ENCODE measurements around the gene PAX6. TPM values are rescaled to one million over a fixed set of nuclear protein-coding genes. Genes with fewer than 3 reads are reported as not detected.

The PAX6 gene
- total RNA-seq, 1 donor from 2014 or later, result not detected

DNA sequence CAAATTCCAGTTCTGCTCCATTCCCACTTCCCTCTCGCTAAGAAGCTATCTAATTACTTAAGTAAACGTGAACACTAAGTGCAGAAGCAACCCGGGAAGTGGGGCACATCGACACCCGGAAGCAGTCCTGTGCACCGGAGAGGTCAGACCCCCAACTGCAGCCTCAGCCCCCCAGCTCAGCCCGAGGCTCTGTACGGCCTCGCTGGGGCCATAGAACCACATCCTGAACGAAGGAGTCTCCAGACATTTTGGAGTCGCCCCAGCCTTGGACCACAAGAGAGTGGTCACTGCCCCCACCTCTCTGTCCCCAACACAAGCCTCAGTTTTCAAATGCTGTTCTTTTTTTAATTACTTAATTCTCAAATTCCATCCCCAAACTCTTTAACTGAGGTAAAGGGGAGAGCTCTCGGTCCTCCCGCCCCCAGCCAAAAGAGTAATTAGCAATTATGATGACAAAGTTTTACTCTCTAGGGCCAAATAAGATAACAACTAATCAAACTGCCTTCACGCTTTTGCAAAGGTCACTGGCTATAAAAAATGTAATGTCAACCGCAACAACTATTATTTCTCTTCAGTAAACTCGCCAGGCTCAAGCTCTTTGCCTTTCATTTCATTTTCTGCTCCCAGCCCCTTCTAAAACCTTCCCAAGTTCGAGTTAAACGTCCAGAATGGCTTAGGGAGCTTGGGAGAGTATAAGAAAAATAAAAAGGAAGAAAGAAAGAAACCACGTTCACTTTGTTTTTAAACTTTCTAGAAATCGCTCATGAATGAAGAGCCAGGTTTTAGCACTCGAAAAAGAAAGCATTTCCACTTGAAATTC is 2.2 kb downstream of the PAX6 start:
- DNase-seq (ENCODE audit: low spot score), result no peak

DNA sequence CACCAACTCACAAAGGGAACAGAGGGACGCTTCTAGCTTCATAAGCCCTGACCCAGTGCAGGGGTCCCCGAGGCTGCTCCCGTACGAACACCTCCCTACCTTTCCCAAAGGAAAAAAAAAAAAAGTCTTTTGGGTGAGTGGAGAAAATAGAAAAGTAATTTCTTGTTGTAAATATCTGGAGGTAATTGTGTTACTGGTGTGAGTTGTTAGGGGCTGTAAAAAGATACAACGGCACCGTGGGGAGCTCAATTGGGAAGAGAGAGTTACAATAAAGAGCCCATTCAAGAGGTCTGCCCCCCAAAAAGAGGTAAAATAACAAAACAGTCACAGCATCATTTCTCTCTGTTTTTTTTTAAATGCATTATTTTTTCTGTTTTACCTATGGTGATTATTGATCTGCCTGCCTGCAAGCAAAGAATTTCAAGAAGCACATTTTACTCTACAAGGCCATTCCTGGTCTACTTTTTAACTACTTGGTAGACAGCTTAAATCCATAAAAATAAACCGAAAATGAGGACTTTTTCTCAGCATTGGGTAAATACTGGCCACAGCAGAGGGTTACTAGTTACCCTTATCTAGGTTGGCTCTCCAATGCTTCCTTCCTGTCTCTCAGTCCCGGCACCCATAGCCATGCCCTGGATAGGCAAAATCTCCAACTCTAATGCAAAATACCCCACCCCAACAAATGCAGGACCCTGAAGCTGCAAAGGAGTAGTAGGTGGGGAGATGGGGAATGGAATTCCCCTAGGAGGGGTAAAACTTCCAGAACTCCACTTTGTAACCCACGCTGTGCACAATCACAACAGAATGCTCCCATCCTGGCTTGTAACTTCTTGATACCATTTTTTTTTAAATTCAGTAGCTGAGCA is 3.1 kb downstream of the PAX6 start:
- DNase-seq (ENCODE audit: low spot score), result no peak

DNA sequence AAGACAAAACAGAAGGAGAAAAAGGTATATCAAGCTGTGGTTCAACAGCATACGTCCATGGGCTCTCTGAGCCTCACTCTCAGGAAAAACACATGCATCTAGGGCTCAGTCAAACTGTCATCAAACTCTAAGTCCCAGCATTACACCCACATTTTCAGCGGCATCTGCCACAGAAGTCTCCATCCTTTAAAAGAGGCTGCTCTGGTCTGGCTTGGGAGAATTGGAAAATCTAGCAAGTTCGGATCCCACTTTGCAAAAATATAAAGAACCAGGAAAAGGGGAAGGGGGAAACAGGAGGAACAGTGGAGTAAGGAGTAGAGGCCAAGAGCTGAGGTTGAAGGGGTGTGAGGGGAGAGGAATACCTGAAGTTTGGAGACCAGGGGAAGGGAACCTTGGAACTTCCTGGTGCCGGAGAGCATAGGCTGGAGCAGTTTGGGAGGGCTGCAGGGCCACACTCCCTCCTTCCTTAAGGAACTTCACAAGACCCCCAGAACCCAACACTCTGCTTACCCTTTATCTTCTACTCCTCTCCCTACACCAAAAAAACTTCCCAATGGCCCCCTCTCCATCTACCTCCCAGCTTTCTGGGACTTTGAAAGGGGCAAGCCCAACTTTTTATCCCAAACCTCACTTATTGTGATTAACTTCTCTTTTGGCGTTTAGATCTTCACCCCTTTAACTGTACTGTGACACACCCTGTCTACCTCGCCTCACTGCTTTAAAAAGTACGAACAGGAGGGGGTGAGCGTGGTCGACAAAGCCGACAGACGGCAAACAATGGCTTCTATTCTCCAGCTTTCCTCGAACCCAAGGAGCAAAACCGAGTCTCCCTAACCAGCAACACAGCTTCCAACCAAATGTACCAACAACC is 4.0 kb downstream of the PAX6 start:
- no peak for DNase-seq (ENCODE audit: low spot score)

DNA sequence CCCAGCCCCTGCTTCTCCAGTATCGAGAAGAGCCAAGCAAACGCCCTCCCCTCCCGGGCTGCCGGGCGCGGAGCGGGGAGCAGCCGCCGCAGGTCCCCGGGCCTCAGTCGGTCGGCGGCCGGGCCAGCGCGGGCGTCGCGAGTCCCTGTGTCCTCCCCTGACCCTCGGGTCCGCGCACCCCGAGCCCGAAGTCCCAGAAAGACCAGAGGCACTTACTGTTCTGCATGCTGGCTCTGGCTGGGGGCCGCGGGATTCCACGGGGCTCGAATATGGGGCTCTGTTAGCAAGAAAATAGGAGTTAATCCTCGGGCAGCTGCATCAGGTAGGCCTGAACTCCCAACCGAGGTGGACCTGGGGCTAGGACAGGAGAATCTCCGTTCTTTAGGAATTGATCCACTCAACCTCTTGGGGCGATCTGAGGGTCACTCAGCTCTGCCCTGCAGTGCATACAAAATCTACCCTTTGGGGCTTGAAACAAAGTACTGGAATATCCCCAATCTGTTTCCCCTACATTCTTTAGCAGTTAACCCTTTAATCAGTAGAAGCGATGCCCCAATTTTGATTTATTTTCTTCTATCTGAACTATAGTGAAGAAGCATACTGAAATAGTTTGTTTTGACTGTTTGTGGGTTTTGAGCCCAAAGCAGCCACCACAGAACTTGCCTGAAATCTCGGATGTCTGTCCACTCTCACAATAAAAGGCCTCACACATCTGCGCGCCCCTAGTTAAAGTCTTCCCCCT is 4.8 kb downstream of the PAX6 start:
- no peak for DNase-seq (ENCODE audit: low spot score)

DNA sequence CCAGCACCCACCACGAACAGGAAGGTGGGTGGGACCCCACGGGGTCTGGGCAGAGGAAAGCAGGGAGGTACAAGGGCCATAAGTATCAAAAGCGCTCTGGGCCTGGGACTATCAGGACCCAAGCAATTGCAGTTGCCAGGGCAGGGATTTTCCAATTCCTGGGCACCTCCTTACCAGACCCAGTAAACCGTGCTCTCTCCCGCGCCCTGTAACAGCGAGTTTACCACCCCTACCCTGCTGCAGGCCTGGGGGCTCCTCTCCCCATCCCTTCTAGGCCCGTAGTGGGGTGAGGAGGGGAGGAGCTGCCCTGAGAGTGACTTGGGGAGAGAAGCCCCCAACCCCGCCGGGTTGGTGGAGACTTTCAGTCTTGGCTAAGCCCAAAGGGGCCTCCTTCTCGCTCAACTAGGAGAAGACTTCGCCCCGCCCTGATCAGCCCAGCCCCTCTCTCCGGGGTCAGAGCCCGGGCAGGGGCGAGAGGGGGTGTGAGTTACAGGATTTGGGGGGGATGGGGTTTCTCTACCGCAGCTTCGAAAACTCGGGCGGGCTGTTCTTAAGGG is 5.4 kb downstream of the PAX6 start:
- DNase-seq (ENCODE audit: low spot score), result no peak

DNA sequence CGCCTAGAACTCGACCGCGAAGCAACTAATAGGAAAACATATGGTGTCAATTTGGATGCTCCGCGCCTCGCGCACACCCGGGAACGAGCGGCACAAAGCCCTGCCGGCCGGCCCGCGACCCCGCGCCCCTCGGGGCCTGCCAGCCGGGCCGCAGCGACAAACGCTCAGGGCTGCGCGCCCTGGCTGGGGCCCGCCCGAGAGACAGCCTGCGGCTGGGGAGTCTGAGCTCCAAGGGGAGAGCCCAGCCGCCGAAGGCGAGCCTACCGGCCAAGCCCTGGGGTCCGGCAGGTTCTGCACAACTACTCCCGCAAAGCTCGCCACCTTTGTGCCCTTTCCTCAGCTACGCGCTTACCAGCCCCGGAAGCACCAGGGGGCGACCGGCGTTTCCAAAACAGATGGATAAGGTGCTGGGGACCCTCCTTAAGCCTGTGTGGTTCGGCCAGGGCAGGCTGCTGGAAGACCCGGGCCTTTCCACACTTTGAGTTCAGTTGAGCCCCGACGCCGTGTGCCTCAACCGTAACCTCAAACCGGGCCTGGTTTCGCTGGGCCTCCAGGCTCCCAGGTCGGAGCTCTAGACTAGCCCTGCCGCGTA is 6.0 kb downstream of the PAX6 start:
- DNase-seq (ENCODE audit: low spot score), result no peak

DNA sequence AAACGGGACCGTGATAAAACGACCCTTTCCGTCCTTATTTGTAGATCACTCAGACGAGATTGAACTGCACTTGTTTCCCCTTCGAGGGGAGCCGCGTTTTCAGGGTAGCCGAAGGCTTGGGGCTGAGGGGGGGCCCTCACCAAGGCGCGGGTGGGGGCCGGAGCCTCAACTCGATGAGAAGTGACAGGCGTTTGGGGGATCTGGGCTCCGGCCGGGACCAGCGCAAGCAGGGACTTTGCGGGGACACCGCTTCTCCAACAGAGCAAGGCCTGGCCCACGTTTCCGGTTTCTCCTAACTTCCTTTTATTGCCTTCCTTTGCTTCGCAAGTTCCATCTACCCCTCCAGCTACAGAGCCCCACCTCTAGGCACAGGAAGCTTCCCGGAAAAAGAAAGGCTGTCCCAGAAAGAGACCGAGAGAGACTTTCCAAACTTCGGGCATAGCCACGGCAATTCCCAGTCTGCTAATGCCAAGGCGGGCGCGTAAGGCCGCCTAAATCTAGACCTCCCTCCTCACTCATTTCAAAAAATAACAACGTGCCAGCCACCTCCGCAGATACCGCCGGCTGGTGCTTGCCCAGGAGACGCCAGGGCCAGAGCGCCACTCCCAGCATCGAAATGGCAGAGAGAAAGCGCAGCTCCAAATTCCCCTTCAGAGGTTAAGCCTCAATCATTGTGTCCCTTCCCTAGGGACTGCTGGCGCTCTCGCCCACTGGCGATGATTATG is 6.6 kb downstream of the PAX6 start:
- DNase-seq (ENCODE audit: low spot score), result no peak

DNA sequence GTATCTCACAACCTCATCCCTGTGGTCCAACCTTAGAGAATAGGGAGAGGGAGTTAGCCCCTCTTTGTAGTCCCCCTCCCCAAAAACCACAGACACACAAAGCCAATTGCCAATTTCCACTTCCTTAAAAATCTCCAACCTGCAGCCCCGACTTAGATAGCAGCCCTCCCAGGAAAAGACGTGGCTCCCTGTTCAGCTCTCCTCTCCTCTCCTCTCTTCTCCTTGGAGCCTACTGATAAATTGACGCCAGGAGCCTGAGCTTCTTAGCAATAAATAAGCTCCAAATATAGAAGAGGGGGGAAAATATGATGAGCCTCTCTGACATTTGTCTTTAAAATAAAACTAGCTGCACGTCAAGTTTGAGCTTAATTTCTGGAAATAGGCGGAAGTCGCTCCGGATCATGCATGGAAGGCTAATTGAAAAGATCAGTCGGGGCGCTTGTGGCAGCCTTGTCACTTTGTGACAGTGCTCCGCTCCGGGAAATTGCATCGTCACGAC is 7.3 kb downstream of the PAX6 start:
- DNase-seq (ENCODE audit: low spot score), result no peak

DNA sequence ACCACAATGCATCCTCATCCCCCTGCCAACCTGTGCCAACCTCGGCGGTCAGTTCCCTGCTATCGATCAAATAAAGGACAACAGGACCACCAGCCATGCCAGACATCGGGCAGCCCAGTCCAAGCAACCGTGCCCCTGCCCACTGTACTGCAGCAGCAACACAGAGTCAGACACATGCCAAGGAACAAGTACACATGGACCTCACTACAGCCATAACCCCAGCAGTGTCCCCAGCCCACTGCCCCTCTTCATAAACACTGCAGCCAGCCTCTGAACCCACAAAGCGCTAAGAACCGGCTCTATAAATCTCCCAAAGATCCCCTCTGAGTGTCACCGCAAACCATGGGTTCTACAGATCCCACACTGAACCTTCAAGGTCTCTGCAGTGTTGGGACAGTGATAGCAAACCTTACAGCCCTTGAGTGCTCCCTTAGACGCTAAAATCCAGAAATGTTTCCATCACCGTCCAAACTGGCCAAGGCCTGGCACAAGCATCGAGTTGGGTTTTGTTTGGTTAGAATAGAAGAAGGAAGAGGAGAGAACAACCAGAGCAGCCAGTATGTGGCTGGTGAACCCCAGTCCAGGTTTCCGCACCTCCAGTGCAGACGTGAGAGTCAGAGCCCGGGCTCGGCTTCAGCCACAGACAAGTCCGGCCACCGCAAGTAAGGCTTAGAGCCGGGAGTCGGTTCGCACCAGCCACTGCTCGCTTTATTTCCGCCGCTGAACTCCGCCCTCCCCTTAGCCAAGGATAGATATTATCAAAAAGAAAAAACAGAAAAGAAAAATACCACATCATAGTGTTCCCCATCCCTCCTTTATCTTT is 7.9 kb downstream of the PAX6 start:
- DNase-seq (ENCODE audit: low spot score), result no peak

DNA sequence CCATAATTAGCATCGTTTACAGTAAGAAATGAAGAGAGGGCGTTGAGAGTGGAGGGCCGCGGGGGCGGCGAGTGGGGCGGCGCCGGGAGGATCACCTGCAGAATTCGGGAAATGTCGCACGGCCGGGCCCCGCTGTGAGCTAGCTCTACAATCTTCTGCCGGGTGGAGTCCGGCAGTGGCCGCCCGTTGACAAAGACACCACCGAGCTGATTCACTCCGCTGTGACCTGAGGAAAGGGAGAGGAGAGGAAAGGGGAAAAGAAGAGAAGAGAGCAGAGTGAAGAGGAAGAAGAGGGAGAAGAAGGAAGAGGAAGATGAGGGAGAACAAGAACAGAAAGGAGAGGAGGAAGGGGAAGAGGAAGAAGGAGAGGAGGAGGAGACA is 8.5 kb downstream of the PAX6 start:
- DNase-seq (ENCODE audit: low spot score), result no peak

DNA sequence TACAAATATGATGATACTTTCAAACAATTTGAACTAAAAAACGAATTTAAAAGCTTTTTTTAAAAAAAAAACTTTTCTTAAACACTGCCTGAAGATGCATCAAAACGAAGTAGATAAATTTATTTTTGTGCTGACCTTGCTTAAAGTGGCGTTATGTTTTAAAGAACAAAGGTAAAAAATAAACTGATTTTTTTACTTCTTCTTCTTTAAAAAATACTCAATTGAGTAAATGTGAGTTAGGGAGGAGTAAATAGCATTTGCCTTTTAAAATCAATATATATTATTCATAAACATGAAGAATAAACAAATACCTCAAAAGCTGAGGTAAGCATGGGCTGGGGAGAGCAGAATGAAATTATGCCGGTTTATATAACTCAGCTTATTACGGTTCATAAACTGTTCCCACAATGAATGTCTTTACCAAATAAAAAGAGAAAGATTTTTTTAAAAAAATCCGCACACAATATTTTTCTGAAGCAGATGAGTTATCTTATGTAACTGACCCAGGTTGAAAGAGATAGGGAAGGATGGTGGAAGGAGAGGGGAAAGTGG is 9.0 kb downstream of the PAX6 start:
- no peak for DNase-seq (ENCODE audit: low spot score)

DNA sequence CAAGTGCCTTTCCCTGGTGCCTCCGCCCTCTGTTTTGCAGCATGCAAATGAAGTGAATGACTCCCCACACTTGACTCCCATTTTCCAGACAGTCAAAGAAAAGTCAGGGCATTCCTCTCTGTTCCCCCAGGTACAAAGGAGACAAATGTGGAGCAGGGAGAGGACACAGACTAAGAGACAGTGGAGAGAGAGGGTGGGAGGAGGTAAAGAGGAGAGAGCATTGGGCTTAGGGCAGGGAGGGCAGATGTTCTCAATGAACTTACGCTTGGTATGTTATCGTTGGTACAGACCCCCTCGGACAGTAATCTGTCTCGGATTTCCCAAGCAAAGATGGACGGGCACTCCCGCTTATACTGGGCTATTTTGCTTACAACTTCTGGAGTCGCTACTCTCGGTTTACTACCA is 9.8 kb downstream of the PAX6 start:
- DNase-seq (ENCODE audit: low spot score), result no peak

DNA sequence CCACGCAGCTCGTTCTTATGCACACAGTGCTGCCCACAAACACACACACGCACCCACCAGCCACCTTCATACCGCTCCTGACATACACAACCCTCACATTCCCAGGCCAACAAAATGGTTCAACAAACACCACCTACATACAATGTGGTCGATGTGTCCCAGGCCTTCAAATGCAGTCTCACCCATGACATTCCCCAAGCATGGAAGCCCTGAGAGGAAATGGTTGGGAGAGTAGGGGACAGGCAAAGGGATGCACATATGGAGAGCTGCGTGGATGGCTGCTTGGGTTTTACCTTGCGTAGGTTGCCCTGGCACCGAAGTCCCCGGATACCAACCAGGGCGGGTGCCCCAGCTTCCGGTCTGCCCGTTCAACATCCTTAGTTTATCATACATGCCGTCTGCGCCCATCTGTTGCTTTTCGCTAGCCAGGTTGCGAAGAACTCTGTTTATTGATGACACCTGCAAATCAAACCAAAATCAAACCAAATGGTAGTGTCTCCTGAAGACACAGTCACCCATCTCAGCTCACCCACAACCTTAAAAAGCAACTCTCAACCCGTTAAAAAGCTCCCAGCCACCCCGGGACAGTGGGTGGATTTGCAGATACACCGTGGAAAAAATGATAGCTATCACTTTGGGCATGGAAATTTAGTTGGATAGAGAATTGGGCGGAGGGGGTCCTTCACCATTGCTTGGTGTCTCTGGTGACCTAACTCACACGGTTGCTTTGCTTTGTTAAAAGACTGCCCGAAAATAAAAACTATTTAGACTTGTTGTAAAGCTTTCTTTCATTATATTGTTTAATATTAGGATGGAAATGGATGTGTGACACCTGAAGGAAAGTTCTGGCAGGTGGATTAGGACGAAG is 10.5 kb downstream of the PAX6 start:
- no peak for DNase-seq (ENCODE audit: low spot score)

DNA sequence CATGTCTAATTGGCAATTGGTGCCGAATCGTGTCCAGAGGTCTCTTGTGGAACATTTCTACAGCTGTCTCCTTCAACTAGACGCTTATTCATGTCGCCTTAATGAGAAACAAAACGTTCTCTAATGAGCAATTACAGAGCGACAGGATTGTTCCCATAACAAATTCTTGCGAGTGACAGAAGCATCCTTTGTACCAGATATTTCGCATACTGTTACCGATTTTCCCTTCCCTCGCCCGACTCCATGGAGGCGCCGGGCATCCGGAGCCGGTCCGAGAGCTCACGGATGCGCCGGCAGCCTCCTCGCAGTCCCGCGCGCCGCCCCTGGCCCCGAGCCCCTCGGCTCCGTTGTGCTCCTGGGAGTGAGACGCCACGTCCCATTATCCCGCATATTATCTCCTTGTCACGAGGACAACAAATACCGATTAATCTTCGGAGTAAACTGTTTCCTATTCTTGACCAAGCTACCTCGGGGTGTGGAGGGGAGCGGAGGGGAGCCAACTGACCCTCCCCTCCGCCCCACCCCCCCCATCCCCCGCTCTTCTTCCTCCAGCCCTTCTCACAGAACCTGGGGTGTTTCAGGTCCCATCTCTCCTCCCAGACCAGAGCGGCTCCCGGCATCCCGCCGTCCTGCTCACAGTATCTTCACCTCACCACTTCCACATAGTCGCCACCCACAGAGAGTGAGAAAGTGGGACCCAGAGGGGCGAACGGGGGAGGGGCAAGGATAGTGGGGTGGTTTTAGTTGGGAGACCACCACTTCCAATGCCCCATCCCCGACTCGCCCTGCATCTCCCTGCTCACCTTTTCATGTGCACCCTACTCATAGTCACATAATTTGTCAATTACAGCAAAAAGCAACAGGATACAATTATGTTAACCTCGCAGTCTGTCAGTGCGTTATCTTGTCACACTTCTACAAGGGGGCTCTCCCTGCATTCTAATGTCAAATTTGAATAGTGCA is 11.4 kb downstream of the PAX6 start:
- no peak for DNase-seq (ENCODE audit: low spot score)

DNA sequence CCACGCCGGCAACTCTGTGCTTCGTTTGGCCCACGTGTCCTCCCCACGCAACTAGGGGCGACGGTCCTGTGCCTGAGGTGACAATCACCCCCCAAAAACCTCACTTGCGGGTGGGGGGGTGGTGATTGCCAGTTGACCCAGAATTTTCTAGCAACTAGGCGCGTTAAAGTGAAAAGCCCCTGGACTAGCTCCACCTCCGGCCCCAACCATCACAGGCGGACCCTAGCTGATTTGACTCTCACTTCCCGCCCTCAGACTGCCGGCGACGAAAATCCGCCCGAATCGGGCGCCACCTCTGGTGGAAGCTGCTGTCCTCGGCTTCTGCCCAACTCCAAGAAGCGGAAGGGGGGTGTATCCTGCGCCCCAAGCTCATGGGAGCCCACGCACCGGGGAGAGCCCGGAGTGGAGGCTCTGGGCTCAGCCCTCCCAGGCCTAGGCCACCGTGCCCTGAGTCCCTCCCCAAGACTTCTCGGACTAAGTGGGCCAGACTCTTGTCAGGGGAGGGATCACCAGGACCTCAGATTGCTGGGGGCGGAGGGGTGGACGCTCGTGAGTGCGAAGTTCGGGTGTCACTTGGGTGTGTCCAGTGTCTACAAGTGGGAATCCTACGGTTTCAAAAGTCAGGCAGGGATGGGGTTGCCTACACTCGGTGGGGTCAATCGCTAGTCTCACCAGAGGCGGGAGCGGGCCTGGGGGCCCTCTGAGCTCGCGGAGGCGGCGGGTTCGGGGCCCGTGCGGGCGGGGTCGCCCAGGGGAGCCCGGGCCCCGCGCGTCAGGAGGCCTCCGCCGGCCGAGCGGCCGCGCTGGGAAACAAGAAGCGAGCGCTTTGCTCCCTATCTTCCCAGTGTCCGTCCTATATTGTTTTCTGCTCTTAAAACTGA is 12.3 kb downstream of the PAX6 start:
- DNase-seq (ENCODE audit: low spot score), result no peak
